ENCODE data around the gene JAKMIP2.
"Not testable (repeated sequence)": the region's sequence is repeated elsewhere in the genome, so short reads cannot be mapped to it uniquely, and the experiment has no call there.

Gene JAKMIP2

DNA sequence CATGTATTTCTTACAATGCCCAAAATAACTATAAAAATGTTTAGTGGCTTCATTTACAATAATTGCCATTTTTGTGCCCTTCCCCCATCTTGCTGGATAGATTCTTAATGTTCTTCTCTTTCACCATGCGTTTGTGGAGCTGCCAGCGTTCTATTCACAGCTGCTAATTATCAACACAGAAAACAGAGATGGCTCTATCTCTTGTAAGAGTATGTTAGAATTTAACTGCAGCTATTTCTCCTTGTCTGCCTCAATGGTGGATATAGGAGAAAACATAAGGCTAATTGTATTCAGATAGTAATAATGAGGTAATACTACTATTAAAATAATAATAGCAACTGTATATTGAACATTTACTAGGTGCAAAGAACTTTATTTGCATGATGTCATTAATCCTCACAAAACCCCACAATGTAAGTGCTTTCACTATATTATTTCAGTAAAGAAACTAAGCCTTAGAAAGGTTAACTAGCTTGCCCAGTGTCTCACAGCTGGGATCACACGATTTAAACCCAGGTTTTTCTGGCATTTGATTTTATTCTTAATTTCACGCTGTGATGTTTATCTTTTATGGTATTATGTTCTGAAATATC, 50.1 kb downstream of the JAKMIP2 start:
- TF ChIP-seq, protein P1, sequence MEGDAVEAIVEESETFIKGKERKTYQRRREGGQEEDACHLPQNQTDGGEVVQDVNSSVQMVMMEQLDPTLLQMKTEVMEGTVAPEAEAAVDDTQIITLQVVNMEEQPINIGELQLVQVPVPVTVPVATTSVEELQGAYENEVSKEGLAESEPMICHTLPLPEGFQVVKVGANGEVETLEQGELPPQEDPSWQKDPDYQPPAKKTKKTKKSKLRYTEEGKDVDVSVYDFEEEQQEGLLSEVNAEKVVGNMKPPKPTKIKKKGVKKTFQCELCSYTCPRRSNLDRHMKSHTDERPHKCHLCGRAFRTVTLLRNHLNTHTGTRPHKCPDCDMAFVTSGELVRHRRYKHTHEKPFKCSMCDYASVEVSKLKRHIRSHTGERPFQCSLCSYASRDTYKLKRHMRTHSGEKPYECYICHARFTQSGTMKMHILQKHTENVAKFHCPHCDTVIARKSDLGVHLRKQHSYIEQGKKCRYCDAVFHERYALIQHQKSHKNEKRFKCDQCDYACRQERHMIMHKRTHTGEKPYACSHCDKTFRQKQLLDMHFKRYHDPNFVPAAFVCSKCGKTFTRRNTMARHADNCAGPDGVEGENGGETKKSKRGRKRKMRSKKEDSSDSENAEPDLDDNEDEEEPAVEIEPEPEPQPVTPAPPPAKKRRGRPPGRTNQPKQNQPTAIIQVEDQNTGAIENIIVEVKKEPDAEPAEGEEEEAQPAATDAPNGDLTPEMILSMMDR (IDR thresholded peaks at IDR 0.05; ENCODE audit: low read depth, low read length): no peak

DNA sequence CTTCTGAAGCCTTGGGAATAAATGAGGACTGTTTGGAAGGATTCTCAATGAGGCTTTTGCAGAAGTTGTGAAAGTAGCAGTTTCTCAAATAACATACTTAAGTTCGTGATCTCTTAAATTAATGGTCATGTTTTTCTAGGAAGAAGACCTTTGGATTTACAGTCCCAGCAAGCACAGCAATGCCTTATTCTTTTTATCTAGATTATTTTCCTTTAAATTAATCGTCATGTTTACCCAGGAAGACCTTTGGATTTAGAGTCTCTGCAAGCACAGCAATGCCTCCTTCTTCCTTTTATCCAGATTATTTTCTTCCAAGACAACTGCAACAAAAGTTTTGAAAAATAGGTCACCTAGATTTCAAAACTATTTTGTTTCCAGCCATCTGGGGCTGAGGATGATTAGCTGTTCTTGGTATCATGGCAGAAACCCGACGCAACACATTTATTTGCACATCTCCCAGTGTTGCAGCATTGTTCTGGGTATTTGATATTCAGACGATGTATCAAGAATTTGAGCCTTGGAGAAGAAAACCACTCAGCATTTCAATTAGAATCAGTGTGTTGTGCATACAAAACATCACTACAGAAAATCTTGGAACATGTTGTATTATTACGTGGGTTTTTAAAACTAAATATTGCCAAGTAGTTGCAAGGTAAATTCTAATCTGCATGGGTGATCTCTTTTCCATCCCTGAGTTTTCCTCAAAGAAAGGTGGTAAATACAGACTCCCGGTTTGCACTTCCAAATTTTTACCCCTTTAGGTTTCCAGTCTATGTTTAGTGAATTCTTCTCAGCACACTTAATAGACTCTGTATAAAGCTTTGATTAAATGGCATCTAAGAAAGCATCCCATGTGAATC, 50.9 kb downstream of the JAKMIP2 start:
- no peak for DNase-seq (ENCODE audit: extremely low read depth, low read depth)
- TF ChIP-seq, protein P1 (IDR thresholded peaks at IDR 0.05; ENCODE audit: low read depth, low read length): no peak

More for the DNA sequence above, 50.1 kb downstream of the JAKMIP2 start:
- no peak for DNase-seq (ENCODE audit: extremely low read depth, low read depth)

DNA sequence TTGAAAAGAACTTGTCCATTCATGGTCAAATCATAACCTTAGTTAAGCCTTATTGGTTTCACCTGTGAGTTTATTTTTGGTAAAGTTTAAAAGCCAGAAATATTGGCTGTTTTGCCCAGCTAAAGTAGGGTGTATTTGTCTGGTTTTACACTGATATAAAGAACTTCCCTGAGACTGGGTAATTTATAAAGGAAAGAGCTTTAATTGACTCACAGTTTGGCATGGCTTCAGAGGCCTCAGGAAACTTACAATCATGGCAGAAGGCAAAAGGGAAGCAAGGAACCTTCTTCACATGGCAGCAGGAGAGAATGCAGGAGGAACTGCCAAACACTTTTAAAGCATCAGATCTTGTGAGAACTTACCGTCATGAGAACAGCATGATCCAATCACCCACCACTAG, 55.3 kb downstream of the JAKMIP2 start:
- TF ChIP-seq, protein P1 (IDR thresholded peaks at IDR 0.05; ENCODE audit: low read depth, low read length): no peak
- DNase-seq (ENCODE audit: extremely low read depth, low read depth): no peak

DNA sequence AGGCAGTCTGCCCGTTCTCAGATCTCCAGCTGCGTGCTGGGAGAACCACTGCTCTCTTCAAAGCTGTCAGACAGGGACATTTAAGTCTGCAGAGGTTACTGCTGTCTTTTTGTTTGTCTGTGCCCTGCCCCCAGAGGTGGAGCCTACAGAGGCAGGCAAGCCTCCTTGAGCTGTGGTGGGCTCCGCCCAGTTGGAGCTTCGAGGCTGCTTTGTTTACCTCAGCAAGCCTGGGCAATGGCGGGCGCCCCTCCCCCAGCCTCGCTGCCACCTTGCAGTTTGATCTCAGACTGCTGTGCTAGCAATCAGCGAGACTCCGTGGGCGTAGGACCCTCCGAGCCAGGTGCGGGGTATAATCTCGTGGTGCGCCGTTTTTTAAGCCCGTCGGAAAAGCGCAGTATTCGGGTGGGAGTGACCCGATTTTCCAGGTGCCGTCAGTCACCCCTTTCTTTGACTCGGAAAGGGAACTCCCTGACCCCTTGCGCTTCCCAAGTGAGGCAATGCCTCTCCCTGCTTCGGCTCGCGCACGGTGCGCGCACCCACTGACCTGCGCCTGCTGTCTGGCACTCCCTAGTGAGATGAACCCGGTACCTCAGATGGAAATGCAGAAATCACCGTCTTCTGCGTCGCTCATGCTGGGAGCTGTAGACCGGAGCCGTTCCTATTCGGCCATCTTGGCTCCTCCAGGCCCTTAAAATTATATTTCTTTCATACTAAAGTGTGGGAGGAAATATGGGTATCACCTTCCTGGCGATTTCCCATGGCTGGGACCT, 61.2 kb downstream of the JAKMIP2 start:
- not testable (repeated sequence) for DNase-seq (ENCODE audit: extremely low read depth, low read depth)

DNA sequence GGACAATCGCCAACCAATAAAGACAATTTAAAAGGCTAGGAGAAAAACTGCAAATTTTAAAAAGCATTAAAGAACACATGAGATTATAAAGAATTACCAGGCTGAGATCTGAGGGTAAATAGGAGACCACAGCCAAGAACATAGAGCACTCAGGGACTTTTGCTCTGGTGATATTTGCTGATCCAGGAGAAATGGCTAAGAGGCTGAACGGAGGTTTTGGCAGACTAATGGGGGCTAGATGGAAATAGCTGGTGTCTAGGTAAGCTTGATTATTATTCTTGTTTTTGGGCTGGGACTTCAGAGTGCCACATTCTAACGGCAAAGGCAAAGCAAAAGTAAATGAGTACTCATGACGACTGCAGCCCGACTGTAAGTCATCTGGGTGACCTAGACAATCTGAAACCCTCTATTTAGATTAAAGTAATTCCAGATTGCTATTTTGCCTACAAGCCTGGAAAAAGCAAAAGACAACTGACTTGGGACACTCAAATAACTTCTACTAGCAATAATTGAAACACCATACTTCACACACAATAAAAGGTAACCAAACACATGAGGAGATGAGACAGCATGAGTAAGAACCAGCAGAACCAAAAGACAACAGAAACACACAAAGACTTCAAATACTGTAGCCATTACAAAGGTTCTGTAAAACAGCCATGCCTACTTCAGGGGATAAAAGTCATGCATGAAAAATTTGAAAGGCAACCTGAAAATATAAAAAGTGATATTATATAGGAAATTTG, 68.8 kb downstream of the JAKMIP2 start:
- TF ChIP-seq, protein P1 (IDR thresholded peaks at IDR 0.05; ENCODE audit: low read depth, low read length): no peak
- no peak for DNase-seq (ENCODE audit: extremely low read depth, low read depth)

DNA sequence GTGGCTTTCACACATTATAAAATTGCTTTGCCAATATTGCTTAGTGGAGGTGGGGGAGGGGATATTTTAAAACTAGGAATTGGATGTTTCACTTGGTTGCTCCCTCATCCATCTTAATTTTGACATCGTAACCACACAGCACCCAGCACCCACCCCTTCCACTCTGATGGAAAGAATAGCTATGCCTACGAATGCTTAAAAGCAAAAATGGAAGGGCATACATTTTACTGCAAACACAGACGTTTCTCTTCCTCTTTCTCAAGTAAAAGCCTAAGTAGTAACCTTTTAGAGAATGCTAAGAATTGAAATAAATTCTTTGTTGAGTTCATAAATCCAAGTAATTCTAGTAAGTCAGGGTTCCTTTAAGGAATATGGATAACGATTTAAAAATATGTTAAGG, 69.9 kb downstream of the JAKMIP2 start:
- DNase-seq (ENCODE audit: extremely low read depth, low read depth): no peak
- TF ChIP-seq, protein P1 (IDR thresholded peaks at IDR 0.05; ENCODE audit: low read depth, low read length): no peak

DNA sequence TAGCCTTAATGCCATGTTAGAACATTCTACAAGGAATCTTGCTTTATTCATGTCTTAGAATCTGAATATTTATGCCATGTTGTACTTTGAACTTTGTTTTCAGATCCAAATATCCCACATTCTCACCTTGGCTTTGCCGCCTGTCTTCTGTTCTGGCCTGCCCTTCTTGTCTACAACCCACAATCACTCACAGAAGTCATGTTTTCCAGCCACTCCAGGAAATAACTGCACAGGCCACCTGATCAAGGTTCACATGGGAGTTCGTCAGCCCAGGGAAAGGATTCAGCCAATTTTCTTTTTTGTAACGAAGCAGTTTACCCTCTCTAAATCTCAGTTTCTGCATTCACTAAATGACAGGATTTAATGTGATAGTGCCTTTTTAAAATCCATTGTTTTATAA, 70.5 kb downstream of the JAKMIP2 start:
- TF ChIP-seq, protein P1 (IDR thresholded peaks at IDR 0.05; ENCODE audit: low read depth, low read length): no peak
- no peak for DNase-seq (ENCODE audit: extremely low read depth, low read depth)

All from AG09319 (cell line).